MG63 (cell line): ENCODE results near the gene PARN. TPM values are rescaled to one million over a fixed set of nuclear protein-coding genes. Genes with fewer than 3 reads are reported as not detected.

Source experiments
- DNase-seq: peaks from one replicate; pipeline ENCODE4 v3.0.0-alpha.2; 2020
- H3K27me3 ChIP-seq: fragments of 250-450 bp; sonication (Bioruptor Pico); 2 replicates; pipeline ENCODE4 v1.5.1; 2020; ENCODE audit warnings: mild to moderate bottlenecking, moderate library complexity
- H3K36me3 ChIP-seq: fragments of 250-450 bp; sonication (Bioruptor Pico); 2 replicates; pipeline ENCODE4 v1.5.1; 2020; ENCODE audit warnings: mild to moderate bottlenecking, moderate library complexity
- H3K4me3 ChIP-seq: fragments of 250-450 bp; sonication (Bioruptor Pico); 2 replicates; pipeline ENCODE4 v1.5.1; 2020; ENCODE audit warnings: mild to moderate bottlenecking, moderate library complexity
- H3K9me3 ChIP-seq: fragments of 250-450 bp; sonication (Bioruptor Pico); 2 replicates; pipeline ENCODE4 v1.5.1; 2020; ENCODE audit warnings: mild to moderate bottlenecking, moderate library complexity
- total RNA-seq: library from RNA; depleted of rRNA; stranded (reverse); fragments of >200 nt; shearing (Covaris generic); gene quantifications from 2 replicates; pipeline ENCODE4 v1.2.3, GENCODE V29; 2014; ENCODE audit warnings: low replicate concordance

The PARN gene
- total RNA-seq, 1 experiment from 2014 or later: 44.3 TPM

GRCh38 chr16:14527411-14528044 is 102.5 kb downstream of the PARN start:
- no peaks in the 10 kb centered on the region for H3K9me3 ChIP-seq
- DNase-seq: no peak
- H3K36me3 ChIP-seq: no peaks in the 10 kb centered on the region; the same call in 1 of the 2 replicates
- no peak overlapping the region for H3K4me3 ChIP-seq
- H3K27me3 ChIP-seq: no peaks in the 10 kb centered on the region

- Histone ChIP-seq H3K27me3 (no peaks in the 10 kb centered on the region), H3K9me3 (no peaks in the 10 kb centered on the region), H3K4me3 (no peak overlapping the region), H3K36me3 (no peaks in the 10 kb centered on the region; the same call in 1 of the 2 replicates)
- DNase-seq: no peak
Measured at GRCh38 chr16:14525596-14525995, 104.5 kb downstream of the PARN start.

GRCh38 chr16:14524979-14525378 is 105.1 kb downstream of the PARN start:
- Histone ChIP-seq H3K27me3 (no peaks in the 10 kb centered on the region), H3K9me3 (no peaks in the 10 kb centered on the region), H3K36me3 (no peaks in the 10 kb centered on the region; the same call in 1 of the 2 replicates), H3K4me3 (no peak overlapping the region)
- DNase-seq: no peak

- no peak for DNase-seq
- Histone ChIP-seq H3K36me3 (no peaks in the 10 kb centered on the region; the same call in 1 of the 2 replicates), H3K9me3 (no peaks in the 10 kb centered on the region), H3K4me3 (no peak overlapping the region), H3K27me3 (no peaks in the 10 kb centered on the region)
Measured at GRCh38 chr16:14523632-14524031, 106.4 kb downstream of the PARN start.

GRCh38 chr16:14522671-14523070 is 107.4 kb downstream of the PARN start:
- H3K36me3 ChIP-seq: no peaks in the 10 kb centered on the region; the same call in 1 of the 2 replicates
- DNase-seq: no peak
- no peak overlapping the region for H3K4me3 ChIP-seq
- no peaks in the 10 kb centered on the region for H3K9me3 ChIP-seq
- no peaks in the 10 kb centered on the region for H3K27me3 ChIP-seq

GRCh38 chr16:14520753-14521152 is 109.3 kb downstream of the PARN start:
- H3K36me3 ChIP-seq: no peaks in the 10 kb centered on the region
- H3K9me3 ChIP-seq: no peaks in the 10 kb centered on the region
- DNase-seq: no peak
- H3K27me3 ChIP-seq: no peaks in the 10 kb centered on the region
- no peak overlapping the region for H3K4me3 ChIP-seq

GRCh38 chr16:14514967-14515366 is 115.1 kb downstream of the PARN start:
- no peak for DNase-seq
- no peak overlapping the region for H3K4me3 ChIP-seq

GRCh38 chr16:14513389-14514107 is 116.5 kb downstream of the PARN start:
- no peaks in the 10 kb centered on the region; the same call in 1 of the 2 replicates for H3K36me3 ChIP-seq
- no peaks in the 10 kb centered on the region for H3K27me3 ChIP-seq
- no peak for DNase-seq
- no peak overlapping the region for H3K4me3 ChIP-seq
- H3K9me3 ChIP-seq: no peaks in the 10 kb centered on the region

More at GRCh38 chr16:14514967-14515366, 115.1 kb downstream of the PARN start:
- H3K27me3 ChIP-seq: no peaks in the 10 kb centered on the region
- H3K9me3 ChIP-seq: no peaks in the 10 kb centered on the region
- no peaks in the 10 kb centered on the region; the same call in 1 of the 2 replicates for H3K36me3 ChIP-seq

- no peaks in the 10 kb centered on the region for H3K9me3 ChIP-seq
- no peaks in the 10 kb centered on the region for H3K27me3 ChIP-seq
- no peak overlapping the region for H3K4me3 ChIP-seq
- no peak for DNase-seq
- H3K36me3 ChIP-seq: no peaks in the 10 kb centered on the region; the same call in 1 of the 2 replicates
Measured at GRCh38 chr16:14511800-14512135, 118.3 kb downstream of the PARN start.

- no peak for DNase-seq
- H3K9me3 ChIP-seq: no peaks in the 10 kb centered on the region
- no peaks in the 10 kb centered on the region for H3K27me3 ChIP-seq
- no peak overlapping the region for H3K4me3 ChIP-seq
- H3K36me3 ChIP-seq: no peaks in the 10 kb centered on the region; the same call in 1 of the 2 replicates
Measured at GRCh38 chr16:14510939-14511799, 118.9 kb downstream of the PARN start.

GRCh38 chr16:14510581-14510938 is 119.5 kb downstream of the PARN start:
- Histone ChIP-seq H3K4me3 (no peak overlapping the region), H3K36me3 (no peaks in the 10 kb centered on the region; the same call in 1 of the 2 replicates), H3K27me3 (no peaks in the 10 kb centered on the region), H3K9me3 (no peaks in the 10 kb centered on the region)
- DNase-seq: no peak

- no peaks in the 10 kb centered on the region for H3K9me3 ChIP-seq
- H3K4me3 ChIP-seq: no peak overlapping the region
- no peak for DNase-seq
- no peaks in the 10 kb centered on the region for H3K27me3 ChIP-seq
- no peaks in the 10 kb centered on the region for H3K36me3 ChIP-seq
Measured at GRCh38 chr16:14509675-14510132, 120.4 kb downstream of the PARN start.

- H3K4me3 ChIP-seq: no peak overlapping the region
- DNase-seq: peak; percentile 70
Measured at GRCh38 chr16:14509055-14509454, 121.0 kb downstream of the PARN start.

GRCh38 chr16:14505846-14506245 is 124.2 kb downstream of the PARN start:
- no peak for DNase-seq
- Histone ChIP-seq H3K4me3 (no peak overlapping the region), H3K36me3 (no peaks in the 10 kb centered on the region), H3K9me3 (no peaks in the 10 kb centered on the region), H3K27me3 (no peaks in the 10 kb centered on the region)

More at GRCh38 chr16:14509055-14509454, 121.0 kb downstream of the PARN start:
- no peaks in the 10 kb centered on the region for H3K36me3 ChIP-seq
- no peaks in the 10 kb centered on the region for H3K27me3 ChIP-seq
- no peaks in the 10 kb centered on the region for H3K9me3 ChIP-seq

- no peaks in the 10 kb centered on the region for H3K36me3 ChIP-seq
- no peaks in the 10 kb centered on the region for H3K27me3 ChIP-seq
- no peak for DNase-seq
- no peak overlapping the region for H3K4me3 ChIP-seq
- no peaks in the 10 kb centered on the region for H3K9me3 ChIP-seq
Measured at GRCh38 chr16:14502932-14503741, 126.9 kb downstream of the PARN start.

GRCh38 chr16:14502256-14502875 is 127.7 kb downstream of the PARN start:
- Histone ChIP-seq H3K27me3 (no peaks in the 10 kb centered on the region), H3K4me3 (no peak overlapping the region), H3K36me3 (no peaks in the 10 kb centered on the region), H3K9me3 (no peaks in the 10 kb centered on the region)
- DNase-seq: no peak
